ENCODE measurements around the gene FBXO40.

FBXO40 gene

DNA sequence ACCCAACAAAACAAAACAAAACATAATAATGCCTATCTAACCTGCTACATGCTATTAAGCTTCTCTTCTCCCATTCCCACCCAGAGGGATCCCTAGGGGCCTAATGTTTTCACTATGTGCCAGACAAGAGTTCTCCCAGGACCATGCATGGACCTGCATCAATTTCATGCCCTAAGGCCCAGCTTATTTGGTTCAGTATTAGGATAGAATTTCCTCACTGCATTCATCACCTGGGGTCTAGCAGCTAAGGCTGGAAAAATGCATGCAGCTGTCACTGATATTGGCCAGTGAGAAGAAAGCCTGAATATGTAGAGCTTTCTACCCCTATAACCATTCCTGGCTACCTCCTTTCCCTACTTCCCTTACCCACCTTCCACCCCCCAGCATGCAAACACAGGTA lies 69.6 kb downstream of the FBXO40 start:
- no peak for DNase-seq (ENCODE audit: low spot score)

DNA sequence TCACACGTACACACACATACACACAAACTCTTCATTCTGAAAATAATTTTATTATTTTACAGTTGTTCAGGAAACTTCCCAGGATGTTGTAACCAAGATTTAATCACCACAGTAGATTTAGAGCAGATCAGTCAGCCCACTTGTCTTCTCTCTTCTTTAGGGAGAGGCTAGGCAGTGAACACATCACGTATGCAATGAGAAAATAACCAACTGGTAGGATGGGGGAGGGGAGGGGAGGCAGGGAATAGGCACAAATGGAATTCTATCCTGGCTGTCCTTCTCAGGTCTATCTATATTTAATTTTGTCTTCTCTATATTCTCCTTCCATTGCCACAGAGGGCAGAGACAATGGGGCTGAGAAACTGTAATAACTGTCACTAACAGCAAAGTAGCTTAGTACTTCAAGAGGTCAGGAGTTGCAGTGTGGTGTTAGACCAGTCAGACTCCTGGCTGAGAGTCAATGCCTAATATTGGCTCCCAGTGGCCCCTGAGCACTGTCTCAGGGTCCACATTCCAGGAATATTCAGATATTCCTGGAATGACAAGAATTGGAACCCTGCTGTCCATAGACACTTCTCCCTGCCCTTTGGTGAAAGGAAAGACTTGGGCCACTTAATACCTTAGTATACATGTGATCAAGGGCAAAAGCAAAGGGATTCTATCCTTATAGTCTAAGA lies 70.1 kb downstream of the FBXO40 start:
- no peak for DNase-seq (ENCODE audit: low spot score)

DNA sequence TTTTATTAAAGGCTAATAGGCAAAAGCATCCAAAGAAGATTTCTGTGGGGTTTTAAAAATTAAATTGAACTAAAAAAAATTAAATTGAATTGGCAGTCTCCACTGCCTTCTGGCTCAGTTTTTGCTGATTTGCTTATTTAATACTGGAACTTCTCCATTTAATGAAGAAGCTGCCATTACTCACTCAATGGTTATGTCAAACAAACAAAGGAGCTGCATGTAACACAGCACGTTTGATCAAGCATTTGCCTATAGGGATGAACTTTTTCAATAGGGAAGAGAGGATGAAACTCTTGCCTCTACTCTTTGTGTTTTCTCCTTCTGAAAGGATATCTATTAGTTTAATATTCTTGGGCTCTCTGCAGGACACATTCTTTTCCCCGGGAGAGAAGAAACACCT lies 72.3 kb downstream of the FBXO40 start:
- no peak for DNase-seq (ENCODE audit: low spot score)

DNA sequence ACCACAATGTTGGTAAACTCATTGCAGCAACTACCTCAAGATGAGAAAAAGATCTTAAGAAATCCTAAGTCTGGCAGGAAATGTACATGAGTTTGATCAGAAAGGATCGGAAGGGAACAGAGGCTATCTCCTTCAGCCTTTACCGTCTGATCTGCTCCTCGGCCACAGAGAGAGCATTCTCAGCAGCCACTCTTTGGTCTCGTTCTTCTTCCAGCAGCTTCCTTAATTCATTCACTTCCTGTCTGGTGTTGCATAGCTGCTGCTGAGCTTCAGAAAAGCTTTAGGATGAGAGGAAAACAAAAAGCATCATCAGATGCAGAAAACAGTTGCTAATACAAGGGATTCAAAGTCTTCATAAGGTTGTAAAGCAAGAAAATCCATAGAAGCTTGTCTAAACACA lies 74.2 kb downstream of the FBXO40 start:
- no peak for DNase-seq (ENCODE audit: low spot score)

DNA sequence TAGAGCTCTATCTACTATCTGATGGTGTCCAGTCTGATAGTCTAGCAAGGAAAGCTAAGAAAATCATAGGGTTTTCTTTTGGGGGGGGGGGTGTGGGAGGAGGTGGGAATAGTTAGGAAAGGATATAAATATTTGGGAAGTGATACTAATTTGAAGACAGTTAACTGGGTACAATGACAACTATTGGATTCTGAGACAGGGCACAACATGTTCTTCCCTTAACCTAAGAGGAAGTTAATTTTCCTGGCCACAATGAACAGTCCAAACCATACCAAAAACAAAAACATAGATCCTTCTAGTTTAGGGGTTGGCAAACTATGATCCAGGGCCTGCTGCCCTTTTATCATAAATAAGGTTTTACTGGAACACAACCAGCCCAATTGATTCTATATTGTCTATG lies 77.5 kb downstream of the FBXO40 start:
- no peak for DNase-seq (ENCODE audit: low spot score)

DNA sequence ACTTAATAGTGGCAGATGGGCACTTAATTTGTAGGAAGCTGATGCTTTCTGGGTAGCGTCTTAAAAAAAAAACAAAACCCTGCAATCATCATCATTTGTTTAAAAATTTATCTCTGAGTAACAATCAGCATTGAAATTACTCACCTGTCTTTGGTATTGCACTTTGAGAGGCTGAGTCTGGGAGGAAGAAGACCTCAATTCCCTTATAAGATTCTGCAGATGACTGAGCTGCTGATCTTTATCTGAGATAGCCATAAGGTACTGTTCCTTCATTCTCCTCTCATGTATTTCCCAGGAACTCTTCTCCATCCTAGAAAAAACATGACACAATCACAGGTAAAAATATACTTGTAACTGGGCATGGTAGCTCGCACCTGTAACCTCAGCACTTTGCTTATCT lies 84.0 kb downstream of the FBXO40 start:
- no peak for DNase-seq (ENCODE audit: low spot score)

Measured in HuH-7 (cell line).